IPS-18c (cell line): Measurements from ENCODE around the gene NARS2.
"Not testable (repeated sequence)": the region's sequence is repeated elsewhere in the genome, so short reads cannot be mapped to it uniquely, and the experiment has no call there.

ENCODE experiments used
- H3K4me3 ChIP-seq: 2 replicates; pipeline ENCODE4 v1.7.0; 2013; ENCODE audit warnings: low read depth, mild to moderate bottlenecking, low read length, moderate library complexity; ENCODE audit not compliant: insufficient read depth
- H3K9me3 ChIP-seq: one replicate; pipeline ENCODE4 v1.6.1; 2013; ENCODE audit warnings: mild to moderate bottlenecking, low read length, moderate library complexity; ENCODE audit not compliant: control insufficient read depth, insufficient read depth

NARS2 gene

GRCh38 chr11:78587446-78587845 lies 12.8 kb upstream of the NARS2 start:
- no peak overlapping the region for H3K4me3 ChIP-seq
- peaks cover 3% of the 10 kb centered on the region for H3K9me3 ChIP-seq

- peaks cover 3% of the 10 kb centered on the region for H3K9me3 ChIP-seq
- H3K4me3 ChIP-seq = no peak overlapping the region
Measured at GRCh38 chr11:78586452-78587046, 11.9 kb upstream of the NARS2 start.

- Histone ChIP-seq H3K9me3 (peaks cover 3% of the 10 kb centered on the region), H3K4me3 (no peak overlapping the region)
Measured at GRCh38 chr11:78583889-78584288, 9.2 kb upstream of the NARS2 start.

- H3K9me3 ChIP-seq = no peaks in the 10 kb centered on the region
- H3K4me3 ChIP-seq = no peak overlapping the region
Measured at GRCh38 chr11:78577495-78577894, 2.8 kb upstream of the NARS2 start.

GRCh38 chr11:78576549-78577097 lies 2.0 kb upstream of the NARS2 start:
- Histone ChIP-seq H3K9me3 (no peaks in the 10 kb centered on the region), H3K4me3 (no peak overlapping the region)

- peak overlapping the region; percentile 93 for H3K4me3 ChIP-seq
- no peaks in the 10 kb centered on the region for H3K9me3 ChIP-seq
Measured at GRCh38 chr11:78575478-78575877, 814 bp upstream of the NARS2 start.

GRCh38 chr11:78573681-78574080 lies 983 bp downstream of the NARS2 start:
- peak overlapping the region; percentile 93 for H3K4me3 ChIP-seq
- H3K9me3 ChIP-seq = no peaks in the 10 kb centered on the region

GRCh38 chr11:78573271-78573670 lies 1.4 kb downstream of the NARS2 start:
- Histone ChIP-seq H3K9me3 (no peaks in the 10 kb centered on the region), H3K4me3 (no peak overlapping the region)

DNA sequence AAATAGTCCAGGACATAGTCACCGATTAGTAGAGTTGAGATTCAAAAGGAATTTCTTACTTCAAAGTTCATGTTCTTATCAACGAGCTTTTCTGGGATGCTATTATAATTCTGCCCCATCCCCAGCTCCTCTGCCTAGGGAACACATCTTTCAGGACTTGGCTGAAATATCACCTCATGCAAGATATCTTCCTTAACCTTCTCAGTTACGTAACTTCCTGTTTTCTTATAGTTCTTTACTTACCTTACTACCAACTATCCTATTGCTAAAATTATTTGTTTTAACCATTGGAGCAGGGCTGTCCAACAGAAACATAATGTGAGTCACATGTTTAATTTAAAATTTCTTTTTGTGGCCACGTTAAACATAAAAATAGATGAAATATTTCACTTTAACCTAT lies 2.3 kb downstream of the NARS2 start:
- Histone ChIP-seq H3K4me3 (no peak overlapping the region), H3K9me3 (no peaks in the 10 kb centered on the region)

DNA sequence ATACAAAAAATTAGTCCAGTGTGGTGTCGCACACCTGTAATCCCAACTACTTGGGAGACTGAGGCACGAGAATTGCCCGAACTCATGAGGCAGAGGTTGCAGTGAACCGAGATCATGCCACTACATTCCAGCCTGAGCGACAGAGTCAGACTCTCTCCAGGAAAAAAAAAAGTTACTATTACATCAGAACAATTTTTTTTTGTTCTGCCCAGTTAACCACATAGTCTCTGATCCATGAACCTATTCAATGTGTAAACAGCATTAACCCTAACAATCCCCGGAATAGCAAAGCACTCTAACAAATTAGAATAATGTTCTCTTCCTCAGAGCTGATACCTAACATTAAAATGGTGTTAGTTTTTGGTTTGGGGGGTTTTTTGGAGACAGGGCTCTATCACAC lies 4.6 kb downstream of the NARS2 start:
- H3K4me3 ChIP-seq = no peak overlapping the region
- H3K9me3 ChIP-seq = no peaks in the 10 kb centered on the region

DNA sequence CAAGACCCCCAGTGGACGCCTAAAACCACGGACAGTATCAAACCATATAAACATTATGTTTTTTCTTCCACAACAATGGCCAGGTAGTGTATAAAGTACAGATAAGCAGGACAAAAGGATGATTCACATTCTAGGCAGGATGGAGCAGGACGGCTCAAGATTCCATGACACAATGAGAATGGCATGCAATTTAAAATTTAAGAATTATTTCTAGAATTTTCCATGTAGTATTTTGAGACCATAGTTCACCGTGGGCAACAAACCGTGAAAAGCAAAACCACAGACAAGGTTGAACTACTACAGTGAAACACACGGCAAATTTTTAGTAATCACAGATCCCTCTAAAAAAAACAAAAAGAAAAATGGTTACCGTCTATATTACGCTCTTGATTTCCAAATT lies 7.5 kb downstream of the NARS2 start:
- Histone ChIP-seq H3K9me3 (no peaks in the 10 kb centered on the region), H3K4me3 (no peak overlapping the region)

GRCh38 chr11:78564490-78565467 lies 9.9 kb downstream of the NARS2 start:
- no peak overlapping the region for H3K4me3 ChIP-seq
- H3K9me3 ChIP-seq = no peaks in the 10 kb centered on the region

DNA sequence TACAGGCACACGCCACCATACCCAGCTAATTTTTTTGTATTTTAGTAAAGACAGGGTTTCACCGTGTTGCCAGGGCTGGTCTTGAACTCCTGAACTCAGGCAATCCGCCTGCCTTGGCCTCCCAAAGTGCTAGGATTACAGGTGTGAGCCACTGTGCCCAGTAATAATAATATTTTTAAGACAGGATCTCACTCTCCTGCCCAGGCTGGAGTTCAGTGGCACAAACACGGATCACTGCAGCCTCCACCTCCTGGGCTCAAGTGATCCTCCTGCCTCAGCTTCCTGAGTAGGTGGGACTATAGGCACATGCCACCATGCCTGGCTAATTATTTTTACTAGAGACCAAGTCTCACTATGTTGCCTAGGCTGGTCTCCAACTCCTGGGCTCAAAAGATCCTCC lies 10.6 kb downstream of the NARS2 start:
- not testable (repeated sequence) for H3K9me3 ChIP-seq, H3K4me3 ChIP-seq

DNA sequence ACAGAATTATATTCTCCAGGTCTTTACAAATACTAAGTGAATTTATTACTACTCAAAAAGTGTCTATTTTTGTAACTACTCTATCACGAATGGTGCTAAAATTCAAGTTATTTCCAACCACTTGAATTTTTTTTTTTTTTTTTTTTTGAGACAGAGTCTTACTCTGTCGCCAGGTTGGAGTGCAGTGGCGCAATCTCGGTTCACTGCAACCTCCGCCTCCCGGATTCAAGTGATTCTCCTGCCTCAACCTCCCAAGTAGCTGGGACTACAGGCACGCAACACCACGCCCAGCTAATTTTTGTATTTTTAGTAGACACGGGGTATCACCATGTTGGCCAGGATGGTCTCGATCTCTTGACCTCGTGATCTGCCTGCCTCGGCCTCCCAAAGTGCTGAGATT lies 11.6 kb downstream of the NARS2 start:
- not testable (repeated sequence) for H3K4me3 ChIP-seq, H3K9me3 ChIP-seq

DNA sequence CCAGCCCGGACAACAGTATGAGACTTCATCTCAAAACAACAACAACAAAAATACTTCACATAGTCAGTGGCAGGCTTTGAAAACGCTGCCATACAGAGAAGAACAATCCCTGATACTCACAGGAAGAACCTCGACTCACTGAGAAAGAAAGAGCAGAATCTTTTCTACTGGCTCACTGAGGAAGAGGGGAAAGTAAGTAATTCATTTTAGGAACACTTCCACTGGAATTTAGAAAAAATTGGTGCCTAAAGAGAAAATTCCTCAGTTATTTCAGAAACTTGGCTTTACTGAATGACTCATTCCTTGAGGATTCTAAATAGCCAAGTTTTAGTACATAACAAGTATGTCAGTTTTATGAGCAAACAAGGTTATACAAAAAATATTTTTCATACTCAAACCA lies 12.3 kb downstream of the NARS2 start:
- H3K9me3 ChIP-seq = no peaks in the 10 kb centered on the region
- H3K4me3 ChIP-seq = no peak overlapping the region

DNA sequence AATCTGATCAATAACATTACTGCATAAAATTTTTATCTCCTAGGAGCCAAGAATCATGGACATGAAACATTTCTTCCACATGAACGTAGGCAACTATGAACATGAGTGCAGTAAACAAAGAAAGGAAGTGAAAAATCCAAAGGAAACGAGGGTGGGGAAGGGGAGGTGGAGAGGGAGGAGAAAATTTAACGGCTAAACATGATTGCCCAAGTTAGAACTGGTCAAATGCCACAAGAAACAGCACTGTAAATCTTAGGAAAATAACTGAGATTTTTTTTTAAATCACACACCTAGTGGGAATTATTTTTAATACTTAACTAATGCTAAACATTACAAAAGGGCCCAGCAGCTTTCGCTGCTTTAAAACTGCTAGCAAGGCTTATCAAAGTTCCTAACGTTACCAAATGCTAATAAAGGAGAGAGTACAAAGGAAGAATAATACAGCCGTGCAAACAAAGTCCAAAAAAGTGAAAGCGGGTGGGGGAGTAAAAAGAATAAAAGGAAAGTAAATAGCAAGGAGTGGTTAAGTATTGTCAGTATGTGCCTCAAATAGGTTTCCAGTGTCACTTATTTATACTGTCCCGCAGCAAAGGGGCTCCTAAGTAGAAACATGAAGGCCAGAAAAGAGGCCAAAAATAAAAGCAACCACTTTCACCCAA lies 13.7 kb downstream of the NARS2 start:
- H3K9me3 ChIP-seq = no peaks in the 10 kb centered on the region
- H3K4me3 ChIP-seq = no peak overlapping the region

GRCh38 chr11:78560153-78560552 lies 14.5 kb downstream of the NARS2 start:
- H3K9me3 ChIP-seq = no peaks in the 10 kb centered on the region
- H3K4me3 ChIP-seq = no peak overlapping the region

- Histone ChIP-seq H3K4me3 (no peak overlapping the region), H3K9me3 (no peaks in the 10 kb centered on the region)
Measured at GRCh38 chr11:78557236-78557635, 17.4 kb downstream of the NARS2 start.
